SK-N-SH treated with all-trans-retinoic acid at 6 μM for 48 hours (cell line): Measurements from ENCODE around the gene IFT57.

Experiments
- ATAC-seq: fragments of 200-7000 bp; cut with Tn5 transposase; 3 replicates; pipeline ENCODE4 v1.9.1; 2020; ENCODE audit warnings: mild to moderate bottlenecking, moderate library complexity
- ARNTL ChIP-seq: fragments of 450-650 bp; formaldehyde crosslinking; IDR thresholded peaks from 2 replicates; pipeline ENCODE4 v1.5.0; 2020; ENCODE audit warnings: low read depth, mild to moderate bottlenecking, moderate library complexity, borderline replicate concordance
- BACH2 ChIP-seq: fragments of 250-450 bp; sonication (Bioruptor Pico); IDR thresholded peaks from 2 replicates; pipeline ENCODE4 v1.9.0; 2021; ENCODE audit warnings: mild to moderate bottlenecking, borderline replicate concordance
- CSDC2 ChIP-seq: fragments of 250-450 bp; sonication (Bioruptor Pico); IDR thresholded peaks from 2 replicates; pipeline ENCODE4 v1.5.0; 2020; ENCODE audit warnings: mild to moderate bottlenecking, moderate library complexity
- ESRRG ChIP-seq: fragments of 250-450 bp; sonication (Bioruptor Pico); IDR thresholded peaks from 2 replicates; pipeline ENCODE4 v1.6.1; 2021; ENCODE audit warnings: mild to moderate bottlenecking
- GLIS3 ChIP-seq: fragments of 250-450 bp; sonication (Bioruptor Pico); IDR thresholded peaks from 2 replicates; pipeline ENCODE4 v1.5.0; 2020; ENCODE audit warnings: mild to moderate bottlenecking, moderate library complexity
- ISL1 ChIP-seq: fragments of 250-450 bp; sonication (Bioruptor Pico); IDR thresholded peaks from 2 replicates; pipeline ENCODE4 v2.1.2; 2022; ENCODE audit warnings: mild to moderate bottlenecking, moderate library complexity
- OSR1 ChIP-seq: fragments of 250-450 bp; sonication (Bioruptor Pico); IDR thresholded peaks from 2 replicates; pipeline ENCODE4 v1.8.0; 2022; ENCODE audit warnings: moderate library complexity, mild to moderate bottlenecking, inconsistent platforms
- PPARA ChIP-seq: fragments of 250-450 bp; sonication (Bioruptor Pico); IDR thresholded peaks from 2 replicates; pipeline ENCODE4 v1.5.0; 2020; ENCODE audit warnings: mild to moderate bottlenecking, borderline replicate concordance
- SNAI2 ChIP-seq: fragments of 250-450 bp; sonication (Bioruptor Pico); IDR thresholded peaks from 2 replicates; pipeline ENCODE4 v1.5.0; 2020; ENCODE audit warnings: mild to moderate bottlenecking, moderate library complexity
- ZFP3 ChIP-seq: fragments of 250-450 bp; sonication (Bioruptor Pico); IDR thresholded peaks from 2 replicates; pipeline ENCODE4 v1.5.0; 2020; ENCODE audit warnings: mild to moderate bottlenecking, moderate library complexity
- ZNF70 ChIP-seq: fragments of 450-650 bp; formaldehyde crosslinking; IDR thresholded peaks from 2 replicates; pipeline ENCODE4 v1.5.0; 2020; ENCODE audit warnings: mild to moderate bottlenecking, moderate library complexity
- ZNF8 ChIP-seq: fragments of 450-650 bp; formaldehyde crosslinking; IDR thresholded peaks from 2 replicates; pipeline ENCODE4 v1.5.0; 2020; ENCODE audit warnings: mild to moderate bottlenecking, moderate library complexity
- TF ChIP-seq, protein P1 (sequence below): fragments of 250-450 bp; sonication (Bioruptor Pico); IDR thresholded peaks from 2 replicates; pipeline ENCODE4 v1.8.0; 2020; ENCODE audit warnings: mild to moderate bottlenecking, moderate library complexity, borderline replicate concordance
- TF ChIP-seq, protein P2 (sequence below): fragments of 250-450 bp; sonication (Bioruptor Pico); IDR thresholded peaks from 2 replicates; pipeline ENCODE4 v1.5.0; 2020; ENCODE audit warnings: mild to moderate bottlenecking, moderate library complexity
- TF ChIP-seq, protein P3 (sequence below): fragments of 250-450 bp; sonication (Bioruptor Pico); IDR thresholded peaks from 2 replicates; pipeline ENCODE4 v1.5.1; 2021; ENCODE audit warnings: mild to moderate bottlenecking, moderate library complexity

IFT57 gene

DNA sequence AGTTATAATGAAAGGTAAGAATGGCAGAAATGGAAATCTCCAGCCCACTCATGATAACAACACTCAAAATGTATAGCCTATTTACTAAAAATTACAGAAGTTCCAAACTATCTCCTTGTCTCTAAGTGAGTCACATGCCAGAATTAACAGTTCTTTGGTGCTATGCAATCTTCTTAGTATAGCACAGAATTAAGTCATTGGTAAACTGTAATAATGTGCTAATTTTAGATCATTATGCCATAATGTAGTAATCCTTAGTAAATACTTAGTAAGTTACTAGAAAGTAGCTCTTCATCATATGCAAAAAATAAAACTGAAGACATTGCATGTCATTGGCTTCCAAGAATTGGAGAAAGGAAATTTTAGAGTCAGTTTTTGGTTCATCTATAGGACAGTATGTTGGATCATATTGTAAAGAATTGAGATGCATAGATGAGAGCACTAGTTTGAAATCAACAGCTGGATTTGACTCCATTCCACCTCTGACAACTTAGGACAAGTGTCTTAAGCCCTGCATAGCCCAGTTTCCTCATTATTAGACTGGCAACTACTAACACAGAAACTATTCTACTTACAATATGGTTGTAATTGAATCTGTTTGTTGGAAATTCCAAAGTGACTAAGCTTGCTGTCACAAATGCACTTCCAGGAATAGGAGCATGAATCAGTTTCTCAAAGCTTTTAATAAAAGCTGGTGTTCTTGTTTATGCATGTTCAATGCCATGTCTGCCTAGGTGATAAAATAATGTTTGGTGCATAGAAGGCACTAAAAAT is 91.3 kb downstream of the IFT57 start:
- TF ChIP-seq ISL1 (CRISPR knock-in tag) (peak; percentile 64; the same call in 1 of the 2 replicates), ZFP3 (CRISPR knock-in tag) (no peak)
- peak; percentile 89 for ATAC-seq

DNA sequence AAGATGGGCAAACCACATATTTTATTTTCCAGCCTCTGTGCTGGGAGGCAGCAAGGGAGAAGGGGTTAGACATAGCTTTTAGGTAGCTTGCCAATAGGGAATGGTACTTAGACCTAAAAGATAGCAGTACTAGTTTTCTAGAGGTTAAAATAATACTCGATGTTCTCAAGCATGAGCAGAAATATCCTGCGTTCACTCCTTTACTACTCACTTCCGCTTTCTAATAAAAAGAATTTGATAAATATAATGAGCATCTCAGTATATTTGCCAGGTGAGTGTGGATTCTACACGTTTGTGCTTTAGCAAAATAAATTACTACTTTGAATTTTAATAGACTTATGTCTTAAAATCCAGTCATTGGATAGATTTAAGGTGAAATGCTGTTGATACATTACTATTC is 92.0 kb downstream of the IFT57 start:
- no peak for ATAC-seq

DNA sequence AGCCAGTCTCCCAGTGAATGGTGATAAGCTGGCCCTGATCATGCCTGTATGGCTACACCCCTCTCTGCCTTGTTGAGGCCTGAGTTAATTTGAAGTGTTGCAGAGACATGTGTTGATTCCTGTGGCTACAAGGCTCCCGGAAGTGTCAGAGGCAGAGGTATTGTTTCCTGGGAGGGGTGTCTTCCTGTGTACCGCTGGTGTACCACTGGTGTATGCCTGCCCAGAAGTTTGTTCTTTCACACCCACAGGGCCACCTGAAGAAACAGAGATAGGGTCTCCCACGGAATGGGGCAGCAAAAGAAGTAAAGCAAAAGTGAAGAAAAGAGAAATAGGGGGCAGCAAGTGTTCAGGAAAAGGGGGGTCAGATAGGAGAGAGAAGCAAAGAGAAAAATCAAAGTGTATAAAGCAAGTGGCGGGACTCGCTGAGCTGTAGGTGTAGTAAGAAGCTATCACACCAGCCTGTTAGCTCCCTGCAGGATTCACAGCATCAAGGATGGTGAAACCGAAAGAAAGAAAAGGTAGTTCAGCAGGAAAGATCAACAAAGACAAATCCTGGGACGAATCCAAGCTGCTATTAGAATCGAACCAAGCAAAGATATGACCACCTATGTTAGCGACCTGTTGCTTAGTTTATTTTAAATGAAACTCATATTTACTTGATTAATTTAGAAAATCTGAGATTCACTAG is 94.8 kb downstream of the IFT57 start:
- TF ChIP-seq, protein P1, sequence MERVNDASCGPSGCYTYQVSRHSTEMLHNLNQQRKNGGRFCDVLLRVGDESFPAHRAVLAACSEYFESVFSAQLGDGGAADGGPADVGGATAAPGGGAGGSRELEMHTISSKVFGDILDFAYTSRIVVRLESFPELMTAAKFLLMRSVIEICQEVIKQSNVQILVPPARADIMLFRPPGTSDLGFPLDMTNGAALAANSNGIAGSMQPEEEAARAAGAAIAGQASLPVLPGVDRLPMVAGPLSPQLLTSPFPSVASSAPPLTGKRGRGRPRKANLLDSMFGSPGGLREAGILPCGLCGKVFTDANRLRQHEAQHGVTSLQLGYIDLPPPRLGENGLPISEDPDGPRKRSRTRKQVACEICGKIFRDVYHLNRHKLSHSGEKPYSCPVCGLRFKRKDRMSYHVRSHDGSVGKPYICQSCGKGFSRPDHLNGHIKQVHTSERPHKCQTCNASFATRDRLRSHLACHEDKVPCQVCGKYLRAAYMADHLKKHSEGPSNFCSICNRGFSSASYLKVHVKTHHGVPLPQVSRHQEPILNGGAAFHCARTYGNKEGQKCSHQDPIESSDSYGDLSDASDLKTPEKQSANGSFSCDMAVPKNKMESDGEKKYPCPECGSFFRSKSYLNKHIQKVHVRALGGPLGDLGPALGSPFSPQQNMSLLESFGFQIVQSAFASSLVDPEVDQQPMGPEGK = no peak
- TF ChIP-seq ISL1 (CRISPR knock-in tag) (no peak), ARNTL (CRISPR knock-in tag) (no peak), ZFP3 (CRISPR knock-in tag) (no peak), ESRRG (CRISPR knock-in tag) (no peak), BACH2 (CRISPR knock-in tag) (no peak), ZNF70 (CRISPR knock-in tag) (no peak), GLIS3 (CRISPR knock-in tag) (no peak)
- TF ChIP-seq, protein P2, sequence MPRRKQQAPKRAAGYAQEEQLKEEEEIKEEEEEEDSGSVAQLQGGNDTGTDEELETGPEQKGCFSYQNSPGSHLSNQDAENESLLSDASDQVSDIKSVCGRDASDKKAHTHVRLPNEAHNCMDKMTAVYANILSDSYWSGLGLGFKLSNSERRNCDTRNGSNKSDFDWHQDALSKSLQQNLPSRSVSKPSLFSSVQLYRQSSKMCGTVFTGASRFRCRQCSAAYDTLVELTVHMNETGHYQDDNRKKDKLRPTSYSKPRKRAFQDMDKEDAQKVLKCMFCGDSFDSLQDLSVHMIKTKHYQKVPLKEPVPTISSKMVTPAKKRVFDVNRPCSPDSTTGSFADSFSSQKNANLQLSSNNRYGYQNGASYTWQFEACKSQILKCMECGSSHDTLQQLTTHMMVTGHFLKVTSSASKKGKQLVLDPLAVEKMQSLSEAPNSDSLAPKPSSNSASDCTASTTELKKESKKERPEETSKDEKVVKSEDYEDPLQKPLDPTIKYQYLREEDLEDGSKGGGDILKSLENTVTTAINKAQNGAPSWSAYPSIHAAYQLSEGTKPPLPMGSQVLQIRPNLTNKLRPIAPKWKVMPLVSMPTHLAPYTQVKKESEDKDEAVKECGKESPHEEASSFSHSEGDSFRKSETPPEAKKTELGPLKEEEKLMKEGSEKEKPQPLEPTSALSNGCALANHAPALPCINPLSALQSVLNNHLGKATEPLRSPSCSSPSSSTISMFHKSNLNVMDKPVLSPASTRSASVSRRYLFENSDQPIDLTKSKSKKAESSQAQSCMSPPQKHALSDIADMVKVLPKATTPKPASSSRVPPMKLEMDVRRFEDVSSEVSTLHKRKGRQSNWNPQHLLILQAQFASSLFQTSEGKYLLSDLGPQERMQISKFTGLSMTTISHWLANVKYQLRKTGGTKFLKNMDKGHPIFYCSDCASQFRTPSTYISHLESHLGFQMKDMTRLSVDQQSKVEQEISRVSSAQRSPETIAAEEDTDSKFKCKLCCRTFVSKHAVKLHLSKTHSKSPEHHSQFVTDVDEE (CRISPR knock-in tag) = no peak
- TF ChIP-seq, protein P3, sequence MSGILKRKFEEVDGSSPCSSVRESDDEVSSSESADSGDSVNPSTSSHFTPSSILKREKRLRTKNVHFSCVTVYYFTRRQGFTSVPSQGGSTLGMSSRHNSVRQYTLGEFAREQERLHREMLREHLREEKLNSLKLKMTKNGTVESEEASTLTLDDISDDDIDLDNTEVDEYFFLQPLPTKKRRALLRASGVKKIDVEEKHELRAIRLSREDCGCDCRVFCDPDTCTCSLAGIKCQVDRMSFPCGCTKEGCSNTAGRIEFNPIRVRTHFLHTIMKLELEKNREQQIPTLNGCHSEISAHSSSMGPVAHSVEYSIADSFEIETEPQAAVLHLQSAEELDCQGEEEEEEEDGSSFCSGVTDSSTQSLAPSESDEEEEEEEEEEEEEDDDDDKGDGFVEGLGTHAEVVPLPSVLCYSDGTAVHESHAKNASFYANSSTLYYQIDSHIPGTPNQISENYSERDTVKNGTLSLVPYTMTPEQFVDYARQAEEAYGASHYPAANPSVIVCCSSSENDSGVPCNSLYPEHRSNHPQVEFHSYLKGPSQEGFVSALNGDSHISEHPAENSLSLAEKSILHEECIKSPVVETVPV (CRISPR knock-in tag) = no peak
- ATAC-seq = no peak

More for the DNA sequence above, 92.0 kb downstream of the IFT57 start:
- TF ChIP-seq, protein P1 = no peak
- TF ChIP-seq SNAI2 (CRISPR knock-in tag) = no peak
- no peak for TF ChIP-seq OSR1
- no peak for TF ChIP-seq PPARA

DNA sequence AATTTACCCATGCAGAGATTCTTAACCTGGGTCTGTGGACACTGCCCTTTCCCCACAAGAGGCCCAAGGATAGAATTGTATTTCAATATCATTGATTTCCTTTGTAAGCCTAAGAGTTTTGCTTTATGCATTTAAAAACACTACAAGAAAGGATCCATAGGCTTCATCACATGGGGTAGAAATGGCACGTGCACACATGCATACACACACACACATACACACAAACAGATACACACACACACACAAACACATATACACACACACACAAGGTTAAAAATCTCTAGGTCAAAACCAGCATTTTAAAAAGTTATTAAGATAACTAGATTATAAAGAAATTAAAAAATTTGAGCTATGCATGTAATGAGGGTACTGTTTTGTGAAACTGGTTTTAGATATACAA is 95.9 kb downstream of the IFT57 start:
- no peak for ATAC-seq
- no peak for TF ChIP-seq SNAI2 (CRISPR knock-in tag)
- TF ChIP-seq, protein P1 = no peak

DNA sequence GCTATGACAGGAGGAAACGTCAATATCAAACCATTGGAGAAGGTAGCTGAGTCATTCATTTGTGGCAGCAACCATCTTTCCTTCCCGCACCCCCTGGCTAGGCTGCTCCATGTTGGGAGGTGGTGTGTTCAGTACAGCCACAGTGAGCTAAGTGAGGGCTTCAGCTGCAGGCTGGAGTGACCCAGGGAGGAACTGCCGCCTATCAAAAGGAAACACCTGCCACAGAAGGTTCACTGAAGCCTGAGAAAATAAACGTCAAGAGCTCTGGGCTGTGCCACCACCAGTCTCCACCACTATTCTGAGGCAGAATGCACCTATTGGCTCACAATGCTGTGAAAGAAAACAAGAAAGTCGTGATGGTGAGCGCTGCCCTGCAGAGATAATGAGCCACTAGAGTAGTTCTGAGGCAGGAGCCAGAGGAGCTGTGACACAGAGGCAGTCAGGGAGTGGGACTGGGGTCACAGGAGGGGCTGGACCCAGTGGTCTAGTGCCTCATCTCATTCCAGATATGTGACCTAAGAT is 96.6 kb downstream of the IFT57 start:
- no peak for ATAC-seq
- TF ChIP-seq ESRRG (CRISPR knock-in tag) = no peak
- TF ChIP-seq, protein P3 (CRISPR knock-in tag) = no peak
- TF ChIP-seq, protein P2 (CRISPR knock-in tag) = no peak
- TF ChIP-seq ZNF8 (CRISPR knock-in tag) = no peak
- TF ChIP-seq ZNF70 (CRISPR knock-in tag) = no peak
- TF ChIP-seq CSDC2 = no peak
- TF ChIP-seq BACH2 (CRISPR knock-in tag) = no peak
- no peak for TF ChIP-seq OSR1
- no peak for TF ChIP-seq ISL1 (CRISPR knock-in tag)
- no peak for TF ChIP-seq PPARA
- no peak for TF ChIP-seq GLIS3 (CRISPR knock-in tag)
